ENCODE measurements around the gene CELF1.

The CELF1 gene

DNA sequence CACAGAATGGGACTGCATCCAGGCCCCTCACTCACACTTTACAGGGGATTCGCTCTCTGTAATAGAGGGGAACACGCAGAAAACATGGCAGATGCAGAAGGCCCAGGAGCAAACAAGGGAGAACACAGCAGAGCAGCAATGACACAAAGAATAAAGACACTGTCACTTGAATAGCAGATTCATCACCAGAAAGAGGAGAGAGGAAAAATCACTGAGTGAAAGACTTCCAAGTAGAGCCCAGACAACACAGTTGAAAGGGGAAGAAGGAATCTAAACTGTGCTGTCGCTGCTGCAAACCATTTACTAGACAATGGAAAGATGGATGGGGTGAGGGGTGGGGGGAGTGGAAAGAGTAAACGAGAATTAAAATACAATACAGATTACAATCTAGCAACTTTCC lies 75.2 kb downstream of the CELF1 start:
- no peak for DNase-seq

DNA sequence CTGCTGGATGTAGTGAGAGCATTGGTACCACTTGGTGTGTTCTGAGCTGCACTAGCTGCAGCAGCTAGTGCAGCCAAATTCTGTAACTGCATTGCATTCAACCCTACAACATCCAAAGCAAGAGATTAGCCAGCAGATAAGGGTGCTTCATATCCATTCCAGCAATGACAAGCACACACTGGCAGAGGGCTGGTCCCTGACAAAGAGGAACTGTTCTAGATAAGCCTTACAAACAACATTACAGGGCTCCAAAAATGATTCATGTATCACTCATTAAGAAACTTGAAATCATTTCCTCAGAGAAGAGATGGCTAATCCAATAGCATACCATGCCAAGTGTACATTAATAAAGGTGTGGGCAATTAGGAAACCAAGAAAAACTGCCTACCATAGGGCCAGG lies 75.6 kb downstream of the CELF1 start:
- DNase-seq, result no peak

DNA sequence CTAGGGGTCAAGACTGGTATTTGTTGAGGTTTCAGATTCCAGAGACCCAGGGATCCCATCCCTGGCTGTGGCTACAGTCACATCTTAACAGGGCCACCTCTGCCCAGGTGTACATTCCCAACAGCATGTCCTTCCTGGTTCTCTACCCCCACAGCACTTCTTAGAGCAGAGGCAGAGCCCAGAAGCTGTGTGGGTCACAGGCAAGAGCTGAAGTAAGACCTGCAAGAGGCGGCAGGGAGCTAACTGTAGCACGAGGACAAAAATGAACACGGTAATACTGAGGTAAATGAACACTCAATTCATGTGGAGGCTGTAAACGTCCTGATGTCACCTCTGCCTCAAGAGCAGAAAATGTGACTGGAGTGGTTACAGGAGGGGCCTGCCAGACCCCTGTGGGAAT lies 82.3 kb downstream of the CELF1 start:
- no peak for DNase-seq

DNA sequence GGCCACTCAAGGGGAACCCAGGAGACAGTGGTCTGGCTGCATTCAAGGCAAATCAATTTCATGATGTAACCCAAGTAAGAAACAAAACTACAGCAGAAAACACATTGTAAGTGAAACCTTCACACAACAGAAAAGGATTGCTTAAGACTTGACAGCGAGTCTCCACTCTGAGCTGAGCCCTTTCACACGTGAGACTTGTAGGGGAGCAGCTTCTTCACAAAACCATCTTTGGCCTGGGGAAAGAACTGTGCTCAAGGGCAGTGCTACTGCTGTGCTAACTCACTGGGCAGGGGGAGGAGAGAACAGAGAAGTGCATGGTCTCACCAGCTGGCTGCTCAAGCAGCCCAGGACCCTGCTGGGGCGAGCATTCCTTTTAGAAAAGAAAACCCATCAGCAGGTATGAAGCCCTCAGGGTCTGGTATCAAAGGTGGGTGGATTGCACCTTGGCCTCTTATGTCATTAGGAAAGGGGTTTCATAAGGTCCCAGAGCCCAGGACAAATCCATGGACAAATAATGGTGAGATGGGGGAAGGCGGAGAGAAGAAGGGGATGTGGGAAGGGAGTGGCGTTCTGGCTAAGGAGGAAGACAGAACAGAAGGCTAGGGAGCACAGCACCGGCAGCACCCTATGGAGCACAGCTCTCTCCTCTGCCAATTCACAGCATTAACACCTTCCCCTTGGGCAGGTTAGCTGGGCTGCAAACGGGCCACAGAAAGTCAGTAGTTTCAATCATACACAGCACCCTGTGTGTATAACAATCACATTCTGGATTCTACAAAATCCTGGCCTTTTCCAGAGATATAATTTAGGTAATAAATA lies 83.4 kb downstream of the CELF1 start:
- no peak for DNase-seq

DNA sequence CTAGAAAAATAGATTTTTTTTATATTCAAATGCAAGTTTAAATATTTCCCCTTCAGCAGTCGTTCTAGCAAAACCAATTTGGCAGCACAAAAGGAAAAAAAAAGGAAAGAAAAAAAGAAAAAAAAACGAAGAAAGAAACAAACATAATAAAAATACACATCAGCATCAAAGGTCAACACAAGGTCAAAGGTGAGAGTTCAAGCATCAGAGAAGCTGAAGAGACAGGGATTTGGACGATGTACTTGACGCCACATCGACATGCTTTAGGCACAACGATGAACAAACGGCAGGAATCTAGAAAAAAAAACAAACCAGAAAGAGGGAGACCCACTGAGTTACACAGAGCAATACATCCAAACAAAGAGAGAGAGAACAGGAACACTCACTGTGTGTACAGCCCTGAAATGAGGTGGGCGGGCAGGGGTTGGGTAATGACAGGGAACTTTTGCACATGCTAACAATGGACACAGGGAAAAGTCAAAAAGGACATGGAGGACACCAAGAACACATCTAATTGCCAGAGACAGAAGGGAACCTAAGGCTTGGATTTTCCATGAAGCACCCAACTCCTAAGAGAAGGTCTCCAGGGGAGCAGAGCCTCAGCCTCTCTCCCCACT lies 84.2 kb downstream of the CELF1 start:
- DNase-seq, result no peak

DNA sequence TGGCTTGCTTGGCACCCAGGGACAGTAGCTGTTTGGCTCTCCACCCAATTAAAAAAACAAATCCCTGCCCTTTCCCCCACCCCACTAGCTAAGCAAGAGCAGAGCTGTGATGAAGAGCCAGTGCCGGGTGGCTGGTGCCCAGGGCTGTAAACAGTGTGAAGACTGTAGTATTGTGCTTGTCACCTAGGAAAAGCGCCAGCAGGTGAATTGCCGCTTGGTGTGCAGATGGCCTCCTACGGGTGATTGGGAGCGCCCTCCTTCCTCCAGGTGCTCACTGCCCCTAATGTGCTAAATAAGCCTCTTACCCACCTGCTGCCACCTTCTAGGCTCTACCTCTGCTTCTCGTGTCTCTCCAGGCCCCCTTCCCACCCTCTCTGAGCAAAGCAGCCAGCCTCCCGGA lies 85.6 kb downstream of the CELF1 start:
- DNase-seq, result peak; percentile 94

DNA sequence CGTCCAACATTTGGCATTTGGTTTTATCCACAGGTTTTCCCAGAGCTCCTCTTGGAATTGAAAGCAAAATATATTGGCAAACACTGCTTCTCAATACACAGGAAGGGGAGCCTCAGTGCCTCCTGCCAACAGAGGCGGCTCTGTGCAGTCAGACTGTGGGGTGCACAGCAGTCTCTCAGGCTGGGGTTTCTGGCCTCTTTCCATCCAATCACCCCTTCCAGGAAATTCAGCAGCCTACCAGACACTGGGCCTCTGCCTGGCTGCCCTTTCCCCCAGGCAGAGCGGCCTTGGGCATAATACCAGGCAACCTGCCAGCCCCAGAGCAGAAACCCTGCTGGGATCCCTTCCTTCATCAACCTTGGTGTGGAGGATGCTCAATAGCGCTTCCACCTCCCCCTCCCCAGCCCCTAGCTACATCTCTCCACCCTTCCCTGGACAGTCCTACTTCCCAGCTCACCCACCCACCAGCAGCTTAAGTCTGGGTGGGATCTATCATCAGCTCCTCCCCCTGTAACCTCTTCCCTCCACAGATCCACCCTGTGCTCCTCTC lies 86.2 kb downstream of the CELF1 start:
- DNase-seq, result peak; percentile 86

DNA sequence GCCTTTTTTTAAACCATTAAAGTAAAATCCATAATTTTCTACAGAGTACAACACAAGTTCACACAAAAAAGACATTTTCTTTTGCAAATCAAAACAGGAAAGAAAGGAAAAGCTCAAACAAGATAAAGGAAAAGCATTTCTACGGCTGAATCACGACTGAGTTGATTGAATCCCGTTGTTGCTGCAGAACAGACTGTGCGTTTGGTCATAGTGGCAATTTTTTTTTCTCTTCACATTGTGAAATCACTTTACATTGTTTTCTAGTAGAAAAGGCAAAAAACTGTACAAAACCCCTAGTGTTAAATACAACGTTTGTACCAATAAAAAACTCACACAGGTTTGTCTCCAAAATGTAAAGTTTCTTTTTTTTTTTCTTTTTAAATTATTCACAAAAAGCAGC lies 86.7 kb downstream of the CELF1 start:
- no peak for DNase-seq

DNA sequence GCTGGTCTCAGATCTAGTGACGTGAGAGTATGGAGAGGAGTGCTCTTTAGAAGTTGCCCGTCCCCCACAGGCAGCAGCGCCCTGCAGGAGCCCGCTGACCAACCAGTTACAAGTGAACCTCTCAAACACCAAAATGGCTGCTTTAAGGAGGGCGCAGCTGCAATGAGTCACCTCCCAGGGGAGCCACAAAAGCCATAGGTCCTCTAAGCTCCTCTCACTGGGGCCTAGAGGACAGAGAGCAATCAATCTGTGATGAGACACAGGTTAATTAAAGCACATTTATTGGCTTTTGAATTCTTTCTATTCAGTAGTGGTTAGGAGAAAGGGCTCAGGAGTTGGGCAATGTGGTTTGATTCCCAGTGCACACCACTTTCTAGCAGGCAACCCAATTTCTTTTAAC lies 88.4 kb downstream of the CELF1 start:
- DNase-seq, result peak; percentile 99

DNA sequence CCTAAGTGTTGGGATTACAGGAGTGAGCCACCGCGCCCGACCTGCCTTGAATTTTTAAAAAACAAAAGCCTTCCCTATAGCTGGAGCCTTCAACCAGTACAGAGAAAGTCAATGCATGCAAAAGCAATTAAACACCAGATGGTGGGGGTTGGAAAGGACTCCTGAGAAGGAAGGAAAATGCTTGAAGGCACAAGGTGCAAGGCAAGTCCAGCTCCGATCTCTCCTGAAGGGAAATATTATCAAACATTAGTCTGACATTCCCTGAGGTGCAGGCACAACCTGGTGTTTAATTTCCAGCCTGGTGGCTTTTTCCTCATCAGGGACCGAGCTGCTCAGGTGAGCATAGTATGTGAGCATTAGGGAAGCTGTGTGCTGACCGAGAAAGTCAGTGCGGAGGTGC lies 91.1 kb downstream of the CELF1 start:
- no peak for DNase-seq

DNA sequence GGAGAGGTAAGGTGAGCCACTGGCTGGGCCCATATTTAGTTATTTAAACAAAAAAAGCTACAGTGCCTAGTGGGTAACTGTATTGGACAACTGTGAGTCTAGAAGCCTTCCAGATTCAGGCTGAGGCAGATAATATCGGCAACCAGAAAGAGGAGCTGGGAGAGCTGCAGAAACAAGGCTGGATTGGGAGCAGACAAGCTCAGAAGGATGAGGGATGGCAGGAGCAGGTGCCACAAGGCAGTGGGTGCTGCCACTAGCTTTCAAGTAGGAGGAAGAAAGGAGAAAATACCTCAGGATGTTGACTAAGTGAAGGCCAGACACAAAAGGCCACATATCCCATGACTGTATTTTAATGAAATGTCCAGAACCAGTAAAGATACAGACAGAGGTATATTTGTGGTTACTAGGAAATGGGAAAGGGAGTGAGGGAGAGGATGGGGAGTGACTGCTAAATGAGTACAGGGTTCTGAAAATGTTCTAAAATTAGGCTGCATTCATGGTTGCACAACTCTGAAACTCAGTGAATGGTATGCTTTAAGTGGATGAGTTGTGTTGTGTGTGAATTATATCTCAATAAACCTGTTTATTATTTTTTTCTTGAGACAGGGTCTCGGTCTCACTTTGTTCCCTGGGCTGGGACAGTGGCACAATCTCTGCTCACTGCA lies 92.2 kb downstream of the CELF1 start:
- no peak for DNase-seq

DNA sequence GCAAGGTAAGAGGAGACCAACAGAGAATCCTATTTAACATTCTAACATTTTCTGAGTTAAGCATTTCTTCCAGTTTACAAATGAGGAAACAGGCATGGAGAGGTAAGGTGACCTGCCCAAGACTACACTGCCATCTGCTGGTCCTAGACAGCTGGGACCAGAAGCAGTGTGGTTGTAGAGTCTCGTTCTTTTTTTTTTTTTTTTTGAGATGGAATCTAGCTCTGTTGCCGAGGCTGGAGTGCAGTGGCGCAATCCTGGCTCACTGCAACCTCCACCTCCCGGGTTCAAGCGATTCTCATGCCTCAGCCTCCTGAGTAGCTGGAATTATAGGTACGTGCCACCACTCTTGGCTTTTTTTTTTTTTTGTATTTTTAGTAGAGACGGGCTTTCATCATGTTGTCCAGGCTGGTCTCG lies 98.7 kb downstream of the CELF1 start:
- DNase-seq, result peak; percentile 71

DNA sequence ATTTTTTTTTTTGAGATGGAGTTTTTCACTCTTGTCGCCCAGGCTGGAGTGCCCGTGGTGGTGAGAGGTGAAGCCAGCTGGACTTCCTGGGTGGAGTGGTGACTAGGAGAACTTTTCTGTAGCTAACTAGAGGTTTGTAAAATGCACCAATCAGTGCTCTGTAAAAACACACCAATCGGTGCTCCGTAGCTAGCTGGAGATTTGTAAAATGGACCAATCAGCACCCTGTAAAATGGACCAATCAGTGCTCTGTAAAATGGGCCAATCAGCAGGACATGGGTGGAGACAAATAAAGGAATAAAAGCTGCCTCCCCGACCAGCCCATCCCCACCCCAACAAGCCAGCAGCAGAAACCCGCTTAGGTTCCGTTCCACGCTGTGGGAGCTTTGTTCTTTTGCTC lies 99.6 kb downstream of the CELF1 start:
- DNase-seq, result no peak

DNA sequence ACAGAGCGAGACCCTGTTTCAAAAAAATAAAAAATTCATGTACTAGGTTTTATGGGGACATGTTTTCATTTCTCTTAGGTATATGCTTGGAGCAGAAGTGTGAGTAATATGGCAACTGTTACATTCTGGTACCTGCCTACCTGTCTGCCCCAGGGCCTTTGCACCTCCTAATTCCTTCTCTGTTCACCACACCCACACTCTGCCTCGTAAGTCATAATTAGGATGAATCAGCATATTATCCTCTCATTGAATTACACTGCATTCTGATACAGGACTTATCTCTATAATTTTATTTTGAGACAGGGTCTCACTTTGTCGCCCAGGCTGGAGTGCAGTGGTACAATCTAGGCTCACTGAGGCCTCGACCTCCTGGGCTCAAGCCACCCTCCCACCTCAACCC lies 100.9 kb downstream of the CELF1 start:
- DNase-seq, result no peak

DNA sequence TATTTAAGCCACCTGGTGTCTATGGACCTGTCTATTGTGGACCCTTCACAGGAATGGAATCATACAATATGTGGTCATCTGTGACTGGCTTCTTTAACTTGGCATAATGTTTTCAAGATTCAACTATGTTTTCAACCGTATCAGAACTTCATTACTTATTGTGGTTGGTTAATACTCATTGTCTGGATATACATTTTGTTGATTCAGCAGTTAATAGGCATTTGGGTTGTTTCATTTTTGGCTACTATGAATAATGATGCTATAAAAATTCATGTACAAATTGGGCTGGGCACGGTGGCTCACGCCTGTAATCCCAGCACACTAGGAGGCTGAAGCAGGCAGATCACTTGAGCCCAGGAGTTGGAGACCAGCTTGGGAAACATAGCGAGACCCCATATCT lies 101.5 kb downstream of the CELF1 start:
- no peak for DNase-seq

DNA sequence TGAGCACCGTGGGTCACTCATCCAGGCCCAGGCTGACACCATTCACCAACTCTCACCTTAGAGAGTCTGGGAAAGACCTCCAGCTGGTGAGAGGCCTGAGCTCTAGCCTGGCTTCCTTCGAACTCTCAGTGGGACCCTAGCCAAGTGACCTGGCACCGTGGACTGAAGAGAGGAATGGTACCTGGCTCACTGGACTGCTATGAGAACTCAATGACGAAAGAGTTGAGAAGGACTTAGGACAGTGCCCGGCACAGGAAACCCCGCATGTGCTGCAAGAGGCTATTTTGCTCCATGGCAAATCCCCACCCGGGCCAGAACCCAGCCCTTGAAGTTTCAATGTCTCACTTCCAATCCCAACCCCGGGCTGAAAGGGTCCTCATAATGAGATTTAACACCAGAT lies 103.4 kb downstream of the CELF1 start:
- no peak for DNase-seq

DNA sequence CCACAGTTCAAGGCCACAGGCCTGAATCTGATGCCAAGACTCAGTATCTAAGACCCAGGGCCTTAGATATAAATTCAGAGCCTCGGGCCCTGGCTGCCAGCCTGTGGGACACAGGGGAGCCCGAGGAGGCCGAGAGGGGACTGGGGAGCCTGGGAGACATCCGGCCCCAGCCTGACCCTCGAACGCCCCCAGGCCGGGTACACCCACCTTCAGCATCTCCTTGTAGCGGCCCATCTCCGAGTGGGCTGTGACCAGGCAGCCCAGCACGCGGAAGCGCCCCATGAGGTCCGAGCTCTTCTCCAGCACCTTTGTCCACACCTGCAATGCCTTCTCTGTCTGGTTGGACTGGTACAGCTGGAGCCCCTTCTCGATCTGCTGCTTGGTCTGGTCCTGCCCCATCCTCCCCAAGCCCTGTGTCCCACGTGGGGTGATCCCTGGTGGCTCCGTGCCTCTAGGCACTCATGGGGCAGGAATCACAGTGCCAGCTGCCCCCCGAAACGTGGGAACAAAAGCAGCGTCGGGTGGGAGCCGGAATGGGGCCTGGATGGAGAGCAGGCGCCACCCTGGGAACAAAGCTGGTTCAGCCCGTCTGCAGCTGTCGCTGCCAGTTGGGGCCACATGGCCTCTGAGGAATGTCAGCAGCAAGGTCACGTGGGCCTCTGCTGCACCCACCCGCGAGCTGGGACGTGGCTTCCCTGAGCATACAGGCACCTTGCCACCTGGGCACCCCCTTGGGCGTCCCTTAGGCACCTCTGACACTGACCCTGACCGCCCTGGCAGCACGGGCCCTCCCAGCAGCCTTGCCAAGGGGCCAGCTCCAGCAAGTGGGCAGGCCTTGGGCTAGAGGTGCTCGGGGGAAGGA lies 104.1 kb downstream of the CELF1 start, which contains the start of gene RAPSN:
Gene RAPSN, minus strand, starts transcription at position 571 of the 862 bp plus-strand sequence. Its CDS starts 172 bp downstream, at position 399.
- no peak for DNase-seq

DNA sequence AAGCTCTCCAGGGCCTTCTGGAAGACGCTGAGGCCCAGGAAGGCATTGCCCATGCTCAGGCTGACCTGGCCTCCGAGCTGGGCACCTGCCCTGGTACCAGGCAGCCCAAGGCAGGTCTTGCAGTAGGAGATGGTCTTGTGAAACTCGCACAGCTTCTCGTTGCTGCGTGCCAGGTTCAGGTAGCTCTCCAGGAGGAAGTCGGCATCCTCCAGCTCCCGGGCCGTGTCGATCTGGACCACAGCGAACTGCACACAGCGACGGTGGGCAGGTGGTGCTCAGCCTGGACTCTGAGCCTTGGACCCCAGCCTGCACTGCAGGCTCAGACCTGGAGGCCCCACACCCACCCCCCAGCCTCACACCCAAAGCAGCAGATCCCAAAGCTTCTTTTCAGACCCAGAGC lies 105.0 kb downstream of the CELF1 start:
- DNase-seq, result no peak

DNA sequence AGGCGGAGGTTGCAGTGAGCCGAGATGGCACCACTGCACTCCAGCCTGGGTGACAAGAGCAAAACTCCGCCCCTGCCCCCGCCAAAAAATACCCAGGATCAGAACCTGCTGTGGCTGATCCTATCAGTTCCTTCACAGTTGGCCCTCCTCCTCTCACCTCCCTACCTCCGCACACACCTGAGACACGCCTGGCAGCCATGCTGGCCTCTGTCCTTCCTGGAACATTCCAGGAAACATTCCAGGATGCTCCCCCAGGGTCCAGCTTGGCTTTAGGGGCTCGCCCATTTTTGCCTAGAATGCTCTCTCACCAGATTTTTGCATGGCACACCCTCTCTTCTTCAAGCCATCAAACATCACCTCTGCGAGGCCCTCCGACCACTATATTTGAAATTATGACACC lies 106.1 kb downstream of the CELF1 start:
- DNase-seq, result no peak

DNA sequence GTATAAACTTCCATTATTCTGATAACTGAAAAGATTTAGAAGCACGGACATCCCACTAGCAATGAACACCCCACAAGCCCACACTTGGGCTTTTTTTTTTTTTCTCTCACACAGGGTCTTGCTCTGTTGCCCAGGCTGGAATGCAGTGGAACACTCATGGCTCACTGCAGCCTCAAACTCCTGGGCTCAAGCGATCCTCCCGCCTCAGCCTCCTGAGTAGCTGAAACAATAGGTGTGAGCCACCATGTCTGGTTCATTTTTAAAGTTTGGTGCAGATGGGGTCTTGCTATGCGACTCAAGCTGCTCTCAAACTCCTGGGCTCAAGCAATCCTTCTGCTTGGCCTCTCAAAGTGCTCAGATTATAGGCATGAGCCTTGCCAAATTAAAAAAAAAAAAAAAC lies 107.1 kb downstream of the CELF1 start:
- no peak for DNase-seq

DNA sequence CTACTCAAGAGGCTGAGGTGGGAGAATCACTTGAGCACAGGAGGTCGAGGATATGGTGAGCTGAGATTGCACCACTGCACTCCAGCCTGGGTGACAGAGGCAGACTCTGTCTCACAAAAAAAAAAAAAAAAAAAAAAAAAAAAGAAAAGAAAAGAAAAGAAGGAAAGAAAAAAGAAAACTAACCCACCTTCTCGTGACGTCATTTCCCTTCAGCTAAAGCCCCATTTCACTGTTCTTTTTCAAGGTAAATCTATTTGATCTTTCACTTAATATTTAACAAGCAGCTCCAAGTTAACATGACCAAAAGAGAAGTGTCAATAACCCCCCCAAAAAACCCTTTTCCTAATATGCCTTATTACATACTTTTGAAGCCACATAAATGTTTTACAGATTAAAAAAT lies 109.1 kb downstream of the CELF1 start:
- no peak for DNase-seq

DNA sequence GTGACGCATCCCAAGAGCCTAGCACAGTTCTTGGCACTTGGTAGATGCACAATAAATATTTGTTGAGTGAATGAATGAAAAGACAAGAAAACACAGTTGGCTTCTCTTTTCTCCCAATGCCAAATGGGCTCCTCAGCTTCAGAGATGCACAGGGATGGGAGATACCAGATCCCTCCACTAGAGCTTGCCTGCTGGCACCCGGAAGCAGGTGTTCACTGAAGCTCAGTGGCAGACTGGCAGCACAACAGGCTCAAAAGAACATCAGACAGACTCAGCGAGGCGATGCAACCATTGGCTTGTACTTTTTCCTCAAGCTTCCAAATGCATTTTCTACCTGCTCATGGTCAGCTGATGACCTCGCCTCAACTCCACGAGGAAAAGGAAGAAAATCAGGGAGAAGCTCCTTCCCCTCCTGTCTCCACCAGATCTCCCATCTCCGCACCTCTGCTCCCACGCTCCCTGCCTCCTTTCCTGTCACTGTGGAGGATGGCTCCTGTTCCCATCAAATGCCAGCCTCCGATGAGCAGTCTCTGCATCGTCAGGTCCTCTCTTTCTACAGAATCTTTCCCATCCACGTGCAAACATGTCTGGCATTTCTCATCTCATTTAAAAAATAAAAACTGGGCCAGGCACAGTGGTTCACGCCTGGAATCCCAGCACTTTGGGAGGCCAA lies 109.8 kb downstream of the CELF1 start:
- DNase-seq, result peak; percentile 67
